ENCODE results near the gene LYPD6B.

DNA sequence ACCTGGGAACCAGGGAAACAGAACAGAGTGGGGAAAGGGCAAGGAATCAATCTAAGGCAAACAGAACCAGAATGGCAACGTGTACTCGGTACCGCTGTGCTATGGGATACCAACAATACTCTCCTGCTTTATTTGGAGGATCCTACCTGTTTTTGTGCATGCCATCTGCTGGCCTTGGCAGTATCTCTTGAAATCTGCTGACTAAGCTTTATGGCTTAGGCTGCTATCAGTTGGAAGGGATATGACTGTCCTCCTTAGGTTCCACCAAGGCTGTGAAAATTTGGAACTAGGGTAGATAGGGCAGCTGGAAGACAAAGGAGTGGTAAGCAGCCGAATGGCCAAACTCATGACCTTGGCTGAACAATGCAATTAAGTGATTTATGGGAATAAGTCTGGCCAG lies 220.6 kb downstream of the LYPD6B start:
- TF ChIP-seq, protein P1, sequence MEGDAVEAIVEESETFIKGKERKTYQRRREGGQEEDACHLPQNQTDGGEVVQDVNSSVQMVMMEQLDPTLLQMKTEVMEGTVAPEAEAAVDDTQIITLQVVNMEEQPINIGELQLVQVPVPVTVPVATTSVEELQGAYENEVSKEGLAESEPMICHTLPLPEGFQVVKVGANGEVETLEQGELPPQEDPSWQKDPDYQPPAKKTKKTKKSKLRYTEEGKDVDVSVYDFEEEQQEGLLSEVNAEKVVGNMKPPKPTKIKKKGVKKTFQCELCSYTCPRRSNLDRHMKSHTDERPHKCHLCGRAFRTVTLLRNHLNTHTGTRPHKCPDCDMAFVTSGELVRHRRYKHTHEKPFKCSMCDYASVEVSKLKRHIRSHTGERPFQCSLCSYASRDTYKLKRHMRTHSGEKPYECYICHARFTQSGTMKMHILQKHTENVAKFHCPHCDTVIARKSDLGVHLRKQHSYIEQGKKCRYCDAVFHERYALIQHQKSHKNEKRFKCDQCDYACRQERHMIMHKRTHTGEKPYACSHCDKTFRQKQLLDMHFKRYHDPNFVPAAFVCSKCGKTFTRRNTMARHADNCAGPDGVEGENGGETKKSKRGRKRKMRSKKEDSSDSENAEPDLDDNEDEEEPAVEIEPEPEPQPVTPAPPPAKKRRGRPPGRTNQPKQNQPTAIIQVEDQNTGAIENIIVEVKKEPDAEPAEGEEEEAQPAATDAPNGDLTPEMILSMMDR (conservative IDR thresholded peaks at IDR 0.05; ENCODE audit: low read length): no peak
- TF ChIP-seq EZH2phosphoT487 (IDR thresholded peaks at IDR 0.05; ENCODE audit: borderline replicate concordance, low read depth, low read length): no peak
